Measurements from ENCODE around the gene DPYD. TPM values are rescaled to one million over a fixed set of nuclear protein-coding genes. Genes with fewer than 3 reads are reported as not detected.

Gene DPYD
- total RNA-seq, 4 donors from 2014 or later = 30.6 to 58.4 (median 35.4) TPM

GRCh38 chr1:97097404-97097925, 823.4 kb downstream of the DPYD start:
- Histone ChIP-seq H3K27me3 (no peaks in the 10 kb centered on the region), H3K4me1 (no peaks in the 10 kb centered on the region), H3K36me3 (peaks cover 0 to 20% (median 0%) of the 10 kb centered on the region in 3 donors), H3K27ac (no peak overlapping the region), H3K4me3 (no peak overlapping the region), H3K9me3 (no peaks in the 10 kb centered on the region)
- TF ChIP-seq POLR2A (IDR thresholded peaks at IDR 0.05) = no peak
- TF ChIP-seq, protein P1, sequence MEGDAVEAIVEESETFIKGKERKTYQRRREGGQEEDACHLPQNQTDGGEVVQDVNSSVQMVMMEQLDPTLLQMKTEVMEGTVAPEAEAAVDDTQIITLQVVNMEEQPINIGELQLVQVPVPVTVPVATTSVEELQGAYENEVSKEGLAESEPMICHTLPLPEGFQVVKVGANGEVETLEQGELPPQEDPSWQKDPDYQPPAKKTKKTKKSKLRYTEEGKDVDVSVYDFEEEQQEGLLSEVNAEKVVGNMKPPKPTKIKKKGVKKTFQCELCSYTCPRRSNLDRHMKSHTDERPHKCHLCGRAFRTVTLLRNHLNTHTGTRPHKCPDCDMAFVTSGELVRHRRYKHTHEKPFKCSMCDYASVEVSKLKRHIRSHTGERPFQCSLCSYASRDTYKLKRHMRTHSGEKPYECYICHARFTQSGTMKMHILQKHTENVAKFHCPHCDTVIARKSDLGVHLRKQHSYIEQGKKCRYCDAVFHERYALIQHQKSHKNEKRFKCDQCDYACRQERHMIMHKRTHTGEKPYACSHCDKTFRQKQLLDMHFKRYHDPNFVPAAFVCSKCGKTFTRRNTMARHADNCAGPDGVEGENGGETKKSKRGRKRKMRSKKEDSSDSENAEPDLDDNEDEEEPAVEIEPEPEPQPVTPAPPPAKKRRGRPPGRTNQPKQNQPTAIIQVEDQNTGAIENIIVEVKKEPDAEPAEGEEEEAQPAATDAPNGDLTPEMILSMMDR (IDR thresholded peaks at IDR 0.05) = no peak
- intact Hi-C loops (cut with DNase I) = no loop called here
- 100% methylated on average over 1 of the region's 1 CpG for WGBS, 2 donors
- no peak for DNase-seq

- intact Hi-C loops (cut with DNase I) = no loop called here
- 89 to 96% methylated on average over 2 of the region's 2 CpGs for WGBS, 2 donors
- no peaks in the 10 kb centered on the region for H3K4me1 ChIP-seq
Measured at GRCh38 chr1:97095764-97096163, 825.1 kb downstream of the DPYD start.

DNA sequence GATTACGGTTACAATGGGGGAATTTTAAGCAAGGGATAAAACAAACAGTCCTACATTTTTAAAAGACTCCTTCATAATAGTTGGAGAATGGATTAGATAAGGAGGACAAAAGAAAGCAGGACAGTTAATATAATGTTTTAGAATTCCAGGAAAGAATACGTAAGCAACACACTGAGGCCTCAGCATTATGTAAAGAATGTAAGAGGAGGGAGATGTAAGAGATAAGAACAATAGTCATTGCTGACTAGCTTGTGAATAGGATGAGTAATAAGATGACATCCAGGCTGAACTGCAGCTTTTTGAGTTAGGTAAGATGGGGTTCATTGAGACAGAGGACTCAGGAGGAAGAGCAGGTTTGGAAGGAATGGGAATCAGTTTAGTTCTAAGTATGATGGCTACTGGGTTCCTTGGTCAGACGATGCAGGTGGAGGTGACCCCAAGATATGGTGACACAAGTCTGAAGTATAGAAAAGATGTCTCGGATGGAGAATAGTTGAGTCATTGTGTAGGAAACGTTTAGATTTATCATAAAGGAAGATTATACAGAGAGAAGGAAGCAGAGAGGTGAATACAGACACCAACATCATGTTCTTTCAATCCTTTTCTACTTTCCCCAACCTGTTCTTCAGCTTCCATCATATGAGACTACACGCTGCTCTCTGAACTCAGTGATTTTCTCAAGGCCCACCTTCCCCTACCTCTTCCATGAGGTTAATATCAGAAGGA, 826.4 kb downstream of the DPYD start:
- peaks cover 0 to 20% (median 0%) of the 10 kb centered on the region in 3 donors for H3K36me3 ChIP-seq
- WGBS, 2 donors = 75 to 80% methylated on average over 6 of the region's 6 CpGs

More at GRCh38 chr1:97095764-97096163, 825.1 kb downstream of the DPYD start:
- Histone ChIP-seq H3K27ac (no peak overlapping the region), H3K36me3 (peaks cover 0 to 20% (median 0%) of the 10 kb centered on the region in 3 donors), H3K4me3 (no peak overlapping the region), H3K9me3 (no peaks in the 10 kb centered on the region), H3K27me3 (no peaks in the 10 kb centered on the region)
- no peak for DNase-seq
- TF ChIP-seq, protein P1 (IDR thresholded peaks at IDR 0.05) = no peak
- no peak for TF ChIP-seq POLR2A (IDR thresholded peaks at IDR 0.05)

GRCh38 chr1:97093741-97094140, 827.1 kb downstream of the DPYD start:
- no peak overlapping the region for H3K4me3 ChIP-seq
- no peaks in the 10 kb centered on the region for H3K27me3 ChIP-seq
- 23 to 29% methylated on average over 3 of the region's 3 CpGs for WGBS, 2 donors
- no peak overlapping the region for H3K27ac ChIP-seq
- intact Hi-C loops (cut with DNase I) = no loop called here
- DNase-seq = no peak
- no peaks in the 10 kb centered on the region for H3K4me1 ChIP-seq
- no peaks in the 10 kb centered on the region for H3K9me3 ChIP-seq
- TF ChIP-seq POLR2A (IDR thresholded peaks at IDR 0.05) = no peak
- TF ChIP-seq, protein P1 (IDR thresholded peaks at IDR 0.05) = no peak
- H3K36me3 ChIP-seq = peaks cover 0 to 20% (median 0%) of the 10 kb centered on the region in 3 donors

More for the DNA sequence above, 826.4 kb downstream of the DPYD start:
- Histone ChIP-seq H3K27ac (no peak overlapping the region), H3K4me1 (no peaks in the 10 kb centered on the region), H3K27me3 (no peaks in the 10 kb centered on the region), H3K4me3 (no peak overlapping the region), H3K9me3 (no peaks in the 10 kb centered on the region)
- TF ChIP-seq, protein P1 (IDR thresholded peaks at IDR 0.05) = no peak
- TF ChIP-seq POLR2A (IDR thresholded peaks at IDR 0.05) = no peak
- DNase-seq = no peak
- intact Hi-C loops (cut with DNase I) = no loop called here

DNA sequence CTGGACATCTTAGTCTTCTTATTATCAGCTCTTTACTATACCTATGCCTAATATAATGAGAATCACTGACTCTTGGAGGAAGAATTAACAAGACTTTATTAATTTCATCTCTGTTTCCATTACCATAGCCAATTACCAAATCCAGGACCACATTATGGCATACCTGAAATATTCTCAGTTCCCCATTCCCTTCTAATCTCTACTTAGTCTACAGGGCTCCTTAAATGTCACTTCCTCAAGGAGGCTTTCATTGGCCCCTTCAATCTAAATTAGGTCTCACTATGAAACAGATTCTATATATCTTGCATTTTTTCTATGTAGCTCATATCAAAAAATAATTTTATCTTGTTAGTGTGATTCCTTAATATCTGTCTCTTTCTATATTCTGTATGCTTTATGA, 828.0 kb downstream of the DPYD start:
- H3K4me3 ChIP-seq = no peak overlapping the region
- no peaks in the 10 kb centered on the region for H3K4me1 ChIP-seq
- intact Hi-C loops (cut with DNase I) = no loop called here
- no peaks in the 10 kb centered on the region for H3K9me3 ChIP-seq
- no peak overlapping the region for H3K27ac ChIP-seq
- no peak for DNase-seq
- H3K36me3 ChIP-seq = peaks cover 0 to 14% (median 0%) of the 10 kb centered on the region in 3 donors
- no peaks in the 10 kb centered on the region for H3K27me3 ChIP-seq
- TF ChIP-seq POLR2A (IDR thresholded peaks at IDR 0.05) = no peak
- TF ChIP-seq, protein P1 (IDR thresholded peaks at IDR 0.05) = no peak
